B cell (primary cell): Measurements from ENCODE around the gene TEX10. TPM values are rescaled to one million over a fixed set of nuclear protein-coding genes. Genes with fewer than 3 reads are reported as not detected.

ENCODE experiments used
- ATAC-seq: fragments of 200-7000 bp; cut with Tn5 transposase; one replicate; pipeline ENCODE4 v1.10.0; 2021; ENCODE audit warnings: low read depth, mild to moderate bottlenecking, moderate number of reproducible peaks, moderate library complexity
- CTCF ChIA-PET: fragments of 350-600 bp; sonication (Branson Sonifier 250); formaldehyde crosslinking; loops from one replicate; lab custom pipeline; 2021; ENCODE audit warnings: antibody characterized with exemption, inconsistent platforms; lab: Charles Lee
- POLR2A ChIA-PET: fragments of 350-600 bp; sonication (Branson Sonifier 250); formaldehyde crosslinking; loops from one replicate; lab custom pipeline; 2021; ENCODE audit warnings: antibody characterized with exemption; lab: Charles Lee
- DNase-seq: peaks from one replicate; pipeline ENCODE4 v3.0.0; 2013
- H2AFZ ChIP-seq: 2 replicates; pipeline ENCODE4 v1.6.1; 2012; ENCODE audit warnings: mild to moderate bottlenecking, low read depth, low read length; ENCODE audit not compliant: insufficient read depth, poor library complexity, severe bottlenecking
- H3K27ac ChIP-seq, 2 donors: 1 replicate in 1 of 2; 2 replicates in 1 of 2; pipeline ENCODE4 v1.5.1; 2012 to 2013; ENCODE audit warnings: low read length in 2 of 2, mild to moderate bottlenecking in 2 of 2, moderate library complexity in 1 of 2
- H3K27me3 ChIP-seq, 4 experiments: fragments of 200-600 bp in 1 of 4; sonication (generic) in 1 of 4; replicated peaks in 1 of 4; 1 replicate in 2 of 4; 2 replicates in 2 of 4; pipeline versions ENCODE4 v1.6.1 to v1.7.0; 2013 to 2016; ENCODE audit warnings: low read length in 3 of 4, mild to moderate bottlenecking in 2 of 4, mixed read lengths in 1 of 4, moderate library complexity in 1 of 4; ENCODE audit not compliant: insufficient read depth in 4 of 4, control insufficient read depth in 3 of 4; ENCODE audit errors: control extremely low read depth in 1 of 4
- H3K36me3 ChIP-seq, 2 experiments: replicated peaks in 1 of 2; 1 replicate in 1 of 2; 2 replicates in 1 of 2; pipeline versions ENCODE4 v1.6.1 to v1.7.1; 2013; ENCODE audit warnings: low read length in 1 of 2; ENCODE audit not compliant: insufficient read depth in 2 of 2, control insufficient read depth in 1 of 2; ENCODE audit errors: control extremely low read depth in 1 of 2, extremely low read depth in 1 of 2
- H3K4me1 ChIP-seq, 2 donors: fragments of 200-600 bp in 1 of 2; sonication (generic) in 1 of 2; 1 replicate in 1 of 2; 2 replicates in 1 of 2; pipeline versions ENCODE4 v1.5.1 to v1.6.1; 2013 to 2017; ENCODE audit warnings: low read length in 2 of 2; ENCODE audit not compliant: control insufficient read depth in 2 of 2, insufficient read depth in 2 of 2
- H3K4me2 ChIP-seq: replicated peaks from 2 replicates; pipeline ENCODE3; 2012; ENCODE audit warnings: mild to moderate bottlenecking, low read depth, low read length; ENCODE audit not compliant: poor library complexity, severe bottlenecking
- H3K4me3 ChIP-seq, 5 experiments: fragments of 200-600 bp in 1 of 5; sonication (generic) in 1 of 5; 1 replicate in 3 of 5; 2 replicates in 2 of 5; pipeline versions ENCODE4 v1.5.1 to v1.7.0; 2011 to 2016; ENCODE audit warnings: low read length in 4 of 5, mild to moderate bottlenecking in 4 of 5, low read depth in 2 of 5, control low read depth in 1 of 5, moderate library complexity in 1 of 5; ENCODE audit not compliant: insufficient read depth in 1 of 5; ENCODE audit errors: control extremely low read depth in 1 of 5, extremely low read depth in 1 of 5
- H3K79me2 ChIP-seq: fragments of 200-600 bp; sonication (generic); one replicate; pipeline ENCODE4 v1.6.0; 2016; ENCODE audit warnings: low read length; ENCODE audit not compliant: control insufficient read depth, insufficient read depth
- H3K9ac ChIP-seq: fragments of 200-600 bp; sonication (generic); 2 replicates; pipeline ENCODE4 v1.6.1; 2017; ENCODE audit warnings: mild to moderate bottlenecking, low read length, moderate library complexity
- H3K9me3 ChIP-seq, 3 donors: one replicate each; pipeline versions ENCODE4 v1.6.1 to v1.7.1; 2013; ENCODE audit warnings: low read length in 2 of 3; ENCODE audit not compliant: control insufficient read depth in 2 of 3, insufficient read depth in 1 of 3; ENCODE audit errors: control extremely low read depth in 1 of 3
- H4K20me1 ChIP-seq: 2 replicates; pipeline ENCODE4 v1.6.0; 2012; ENCODE audit warnings: mild to moderate bottlenecking, low read length; ENCODE audit not compliant: insufficient read depth, control insufficient read depth, poor library complexity, severe bottlenecking
- H3K27ac Mint-ChIP-seq: one replicate; pipeline ENCODE4 v1.8.0; 2021; ENCODE audit warnings: mixed read lengths
- H3K27me3 Mint-ChIP-seq: one replicate; pipeline ENCODE4 v1.8.0; 2021; ENCODE audit warnings: mixed read lengths
- H3K4me1 Mint-ChIP-seq: one replicate; pipeline ENCODE4 v1.8.0; 2021; ENCODE audit warnings: mixed read lengths
- H3K4me3 Mint-ChIP-seq: one replicate; pipeline ENCODE4 v1.8.0; 2021; ENCODE audit warnings: mixed read lengths
- H3K9me3 Mint-ChIP-seq: one replicate; pipeline ENCODE4 v1.8.0; 2022; ENCODE audit warnings: mixed read lengths; ENCODE audit not compliant: insufficient read depth
- EZH2 ChIP-seq: IDR thresholded peaks from 2 replicates; pipeline ENCODE4 v1.6.1; 2012; ENCODE audit warnings: borderline replicate concordance, low read depth, mild to moderate bottlenecking, moderate library complexity, low read length; ENCODE audit not compliant: insufficient read depth, poor library complexity, severe bottlenecking
- WGBS: methylation state at CpG from one replicate; pipeline ENCODE4 v1.1.5; 2013; ENCODE audit warnings: missing lambda C conversion rate; ENCODE audit not compliant: insufficient coverage; 5-methylcytosine and 5-hydroxymethylcytosine counted together
- intact Hi-C: fragments of 100-400 bp; cut with micrococcal nuclease; formaldehyde crosslinking; loops from one replicate; pipeline ENCODE4 v1.10.0; 2022
- polyA plus RNA-seq: library from polyadenylated mRNA; depleted of rRNA; stranded (reverse); fragments of >200 nt; gene quantifications from 2 replicates; pipeline ENCODE4 v1.2.3, GENCODE V29; 2012
- total RNA-seq, 2 donors: library from RNA; stranded (reverse); fragments of 120-200 nt in 1 of 2; gene quantifications; 1 replicate in 1 of 2; 2 replicates in 1 of 2; pipeline versions ENCODE4 v1.2.3 to v1.2.4, GENCODE V29; 2013 to 2022
- TF ChIP-seq, protein P1 (sequence below): fragments of 200-600 bp; IDR thresholded peaks from one replicate; pipeline ENCODE4 v1.8.0; 2022; ENCODE audit warnings: antibody characterized with exemption, mild to moderate bottlenecking

Gene TEX10
- total and polyA plus RNA-seq, 2 donors (not counting 1 experiment from before 2014, with no cell fraction given): 15.5 to 24.9 TPM

DNA sequence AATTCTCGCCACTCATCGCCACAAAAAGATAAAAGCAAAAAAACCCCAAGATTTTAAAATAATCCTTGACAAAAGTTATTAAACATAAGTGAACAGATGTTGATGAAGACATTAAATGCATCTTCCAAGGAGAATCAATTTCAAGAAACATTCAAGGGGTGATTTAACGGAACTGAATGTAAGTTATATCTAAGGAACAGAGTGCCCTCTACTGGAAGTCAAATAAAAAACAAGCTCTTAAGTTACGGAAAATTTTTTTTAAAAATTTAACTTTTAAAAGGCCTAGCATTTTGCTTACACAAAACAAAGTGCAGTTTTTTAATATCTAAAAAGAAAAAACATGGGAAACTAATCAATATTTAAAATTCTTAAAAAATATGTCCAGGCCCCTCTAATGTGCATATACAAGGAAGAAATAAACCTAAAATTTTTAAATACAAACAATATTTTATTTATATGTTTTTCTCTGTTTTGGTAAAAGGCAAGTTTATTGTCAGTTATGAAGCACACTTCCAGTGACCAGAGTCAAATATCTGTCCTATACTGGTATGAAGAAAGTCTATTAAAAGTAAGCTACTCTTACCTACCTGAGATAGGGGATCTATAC lies 28.0 kb downstream of the TEX10 start:
- WGBS: no CpG with 5 or more reads among the region's 4 CpGs
- Mint-ChIP-seq H3K27me3 (no peaks in the 10 kb centered on the region), H3K9me3 (no peaks in the 10 kb centered on the region), H3K27ac (no peak overlapping the region), H3K4me3 (no peak overlapping the region), H3K4me1 (peaks cover 4% of the 10 kb centered on the region)
- H3K36me3 ChIP-seq: peaks cover 2 to 39% of the 10 kb centered on the region in 2 experiments
- H3K27ac ChIP-seq: no peak overlapping the region
- no peak overlapping the region for H2AFZ ChIP-seq
- intact Hi-C loops: loop anchor here (5.0 to 10.0 kb wide), 4 partner anchors 110 to 1347 kb away; partner anchors contain the start of gene NR4A3
- ATAC-seq (no peak), DNase-seq (peak; percentile 57)
- H3K79me2 ChIP-seq: peaks cover 4% of the 10 kb centered on the region
- no peak overlapping the region for H3K4me2 ChIP-seq
- no peak overlapping the region for H3K4me3 ChIP-seq
- CTCF ChIA-PET: interaction anchor here (0.6 to 7.7 kb wide), 30 partner anchors 8 to 1477 kb away, joined by 3 to 56 read pairs (median 3); partner anchors contain the start of gene TEX10
- TF ChIP-seq EZH2: no peak
- TF ChIP-seq, protein P1, sequence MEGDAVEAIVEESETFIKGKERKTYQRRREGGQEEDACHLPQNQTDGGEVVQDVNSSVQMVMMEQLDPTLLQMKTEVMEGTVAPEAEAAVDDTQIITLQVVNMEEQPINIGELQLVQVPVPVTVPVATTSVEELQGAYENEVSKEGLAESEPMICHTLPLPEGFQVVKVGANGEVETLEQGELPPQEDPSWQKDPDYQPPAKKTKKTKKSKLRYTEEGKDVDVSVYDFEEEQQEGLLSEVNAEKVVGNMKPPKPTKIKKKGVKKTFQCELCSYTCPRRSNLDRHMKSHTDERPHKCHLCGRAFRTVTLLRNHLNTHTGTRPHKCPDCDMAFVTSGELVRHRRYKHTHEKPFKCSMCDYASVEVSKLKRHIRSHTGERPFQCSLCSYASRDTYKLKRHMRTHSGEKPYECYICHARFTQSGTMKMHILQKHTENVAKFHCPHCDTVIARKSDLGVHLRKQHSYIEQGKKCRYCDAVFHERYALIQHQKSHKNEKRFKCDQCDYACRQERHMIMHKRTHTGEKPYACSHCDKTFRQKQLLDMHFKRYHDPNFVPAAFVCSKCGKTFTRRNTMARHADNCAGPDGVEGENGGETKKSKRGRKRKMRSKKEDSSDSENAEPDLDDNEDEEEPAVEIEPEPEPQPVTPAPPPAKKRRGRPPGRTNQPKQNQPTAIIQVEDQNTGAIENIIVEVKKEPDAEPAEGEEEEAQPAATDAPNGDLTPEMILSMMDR: peak; percentile 77
- no peaks in the 10 kb centered on the region for H3K9me3 ChIP-seq
- no peaks in the 10 kb centered on the region for H3K27me3 ChIP-seq
- no peaks in the 10 kb centered on the region for H3K4me1 ChIP-seq
- POLR2A ChIA-PET: no interaction called here
- H4K20me1 ChIP-seq: peaks cover 5% of the 10 kb centered on the region
- no peak overlapping the region for H3K9ac ChIP-seq

DNA sequence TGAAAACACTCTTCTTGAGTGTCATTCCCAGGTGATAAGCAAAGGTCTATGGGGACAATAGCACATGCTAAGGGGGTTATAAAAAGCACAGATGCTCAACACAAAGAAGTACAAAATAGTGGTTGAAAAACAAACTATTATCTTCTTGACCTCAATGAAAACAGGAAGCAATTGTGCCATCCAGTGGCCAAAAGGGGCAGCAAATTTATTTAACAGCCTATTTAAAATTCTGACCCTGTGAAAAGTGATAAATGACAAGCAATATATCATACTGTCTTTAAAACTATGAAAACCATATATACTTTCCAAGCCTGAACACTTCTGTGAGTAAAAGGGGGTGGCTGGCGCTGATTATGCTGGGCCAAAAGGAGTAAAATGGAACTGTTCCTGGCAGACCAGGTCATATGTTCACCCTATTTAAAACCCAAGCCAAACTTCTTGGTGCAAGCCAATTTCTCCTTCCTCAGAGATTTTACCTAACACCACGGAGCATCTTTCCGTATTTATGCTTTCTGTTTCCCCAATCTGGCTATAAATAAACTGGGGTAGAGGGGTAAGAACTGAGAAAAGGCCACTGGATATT lies 29.7 kb downstream of the TEX10 start:
- H3K9me3 Mint-ChIP-seq: no peaks in the 10 kb centered on the region
- POLR2A ChIA-PET: no interaction called here

More for the DNA sequence above, 29.7 kb downstream of the TEX10 start:
- H3K27ac Mint-ChIP-seq: no peak overlapping the region
- ATAC-seq (no peak), DNase-seq (peak; percentile 61)
- H3K27me3 Mint-ChIP-seq: no peaks in the 10 kb centered on the region
- no peak for TF ChIP-seq EZH2
- TF ChIP-seq, protein P1: peak; percentile 78
- no peak overlapping the region for H3K4me2 ChIP-seq
- no peaks in the 10 kb centered on the region for H3K4me1 ChIP-seq
- no peak overlapping the region for H3K27ac ChIP-seq
- no peak overlapping the region for H3K4me3 ChIP-seq
- H3K36me3 ChIP-seq: peaks cover 2 to 39% of the 10 kb centered on the region in 2 experiments
- H3K4me3 Mint-ChIP-seq: no peak overlapping the region
- CTCF ChIA-PET: interaction anchor here (0.6 to 7.7 kb wide), 18 partner anchors 10 to 1348 kb away, joined by 3 to 56 read pairs (median 4); partner anchors contain the start of gene TEX10
- H3K27me3 ChIP-seq: no peaks in the 10 kb centered on the region
- no CpG with 5 or more reads among the region's 3 CpGs for WGBS
- peaks cover 4% of the 10 kb centered on the region for H3K4me1 Mint-ChIP-seq
- H3K79me2 ChIP-seq: peaks cover 7% of the 10 kb centered on the region
- no peak overlapping the region for H2AFZ ChIP-seq
- intact Hi-C loops: loop anchor here (1.0 to 10.0 kb wide), 8 partner anchors 112 to 1346 kb away; partner anchors contain the start of gene NR4A3
- peaks cover 5% of the 10 kb centered on the region for H4K20me1 ChIP-seq
- H3K9ac ChIP-seq: no peak overlapping the region
- no peaks in the 10 kb centered on the region for H3K9me3 ChIP-seq
